T-cell (primary cell): ENCODE data around the gene EDIL3. TPM values are rescaled to one million over a fixed set of nuclear protein-coding genes. Genes with fewer than 3 reads are reported as not detected.

Experiments used
- ATAC-seq, 4 experiments: fragments of 200-7000 bp in 3 of 4; fragments of 150-1000 bp in 1 of 4; cut with Tn5 transposase; replicated peaks in 1 of 4; 1 replicate in 3 of 4; 2 replicates in 1 of 4; pipeline ENCODE4 v1.10.0; 2021; ENCODE audit warnings: moderate library complexity in 3 of 4, mild to moderate bottlenecking in 2 of 4, moderate number of reproducible peaks in 1 of 4
- CTCF ChIA-PET, 2 donors: fragments of 300-600 bp; sonication (Branson Sonifier 250); formaldehyde crosslinking; loops; one replicate each; lab custom pipeline; 2022; ENCODE audit warnings: antibody characterized with exemption in 2 of 2; lab: Charles Lee
- POLR2A ChIA-PET, 2 donors: fragments of 300-600 bp; sonication (Branson Sonifier 250); formaldehyde crosslinking; loops; one replicate each; lab custom pipeline; 2022; ENCODE audit warnings: antibody characterized with exemption in 2 of 2; lab: Charles Lee
- DNase-seq, 35 experiments: peaks; one replicate each; pipeline versions ENCODE4 v3.0.0 to v3.0.0-alpha.2; 2013 to 2023
- H3K27ac ChIP-seq: one replicate; pipeline ENCODE4 v1.5.1; 2013; ENCODE audit warnings: low read length
- H3K27me3 ChIP-seq, 2 experiments: replicated peaks in 1 of 2; 1 replicate in 1 of 2; 2 replicates in 1 of 2; pipeline versions ENCODE4 v1.6.1 to v1.7.0; 2013; ENCODE audit warnings: low read length in 1 of 2, mixed read lengths in 1 of 2; ENCODE audit not compliant: control insufficient read depth in 2 of 2, insufficient read depth in 2 of 2; ENCODE audit errors: extremely low read depth in 1 of 2
- H3K36me3 ChIP-seq, 2 donors: 1 replicate in 1 of 2; 2 replicates in 1 of 2; pipeline versions ENCODE4 v1.6.1 to v1.7.0; 2013; ENCODE audit warnings: low read length in 1 of 2; ENCODE audit not compliant: control insufficient read depth in 2 of 2, insufficient read depth in 1 of 2; ENCODE audit errors: extremely low read depth in 1 of 2
- H3K4me1 ChIP-seq, 2 experiments: 1 replicate in 1 of 2; 2 replicates in 1 of 2; pipeline versions ENCODE4 v1.6.1 to v1.7.0; 2013; ENCODE audit warnings: low read length in 2 of 2, mixed read lengths in 1 of 2; ENCODE audit not compliant: insufficient read depth in 2 of 2, control insufficient read depth in 1 of 2; ENCODE audit errors: extremely low read depth in 1 of 2
- H3K4me3 ChIP-seq, 2 donors: 1 replicate in 1 of 2; 2 replicates in 1 of 2; pipeline versions ENCODE4 v1.5.1 to v1.7.0; 2013; ENCODE audit warnings: mild to moderate bottlenecking in 2 of 2, low read length in 1 of 2, moderate library complexity in 1 of 2; ENCODE audit not compliant: control insufficient read depth in 1 of 2; ENCODE audit errors: extremely low read depth in 1 of 2
- H3K9me3 ChIP-seq: 2 replicates; pipeline ENCODE4 v1.7.0; 2013
- H3K27ac Mint-ChIP-seq, 2 donors: one replicate each; pipeline ENCODE4 v1.8.0; 2020 to 2021; ENCODE audit warnings: mild to moderate bottlenecking in 2 of 2, mixed read lengths in 2 of 2
- H3K27me3 Mint-ChIP-seq, 2 donors: one replicate each; pipeline ENCODE4 v1.8.0; 2021 to 2022; ENCODE audit warnings: mixed read lengths in 2 of 2
- H3K36me3 Mint-ChIP-seq: one replicate; pipeline ENCODE4 v1.8.0; 2021; ENCODE audit warnings: mixed read lengths
- H3K4me1 Mint-ChIP-seq, 3 donors: one replicate each; pipeline ENCODE4 v1.8.0; 2020 to 2022; ENCODE audit warnings: mixed read lengths in 3 of 3, mild to moderate bottlenecking in 1 of 3
- H3K4me3 Mint-ChIP-seq, 3 donors: one replicate each; pipeline ENCODE4 v1.8.0; 2020 to 2022; ENCODE audit warnings: mild to moderate bottlenecking in 3 of 3, mixed read lengths in 3 of 3, moderate library complexity in 3 of 3
- H3K9me3 Mint-ChIP-seq, 3 donors: one replicate each; pipeline ENCODE4 v1.8.0; 2020 to 2022; ENCODE audit warnings: mixed read lengths in 3 of 3
- WGBS: methylation state at CpG from one replicate; pipeline ENCODE4 v1.1.5; 2013; ENCODE audit warnings: missing lambda C conversion rate; ENCODE audit not compliant: insufficient coverage; 5-methylcytosine and 5-hydroxymethylcytosine counted together
- total RNA-seq, 35 experiments: library from RNA in 6 of 35; stranded (reverse) in 6 of 35; fragments of 120-200 nt in 1 of 35; gene quantifications; one replicate each; pipeline versions ENCODE4 v1.2.1 to v1.2.4 and lab custom pipeline; 2013 to 2026

EDIL3 gene
- total RNA-seq, 5 donors from 2014 or later (not counting 1 experiment from before 2014, with no cell fraction given) = 0.07 to 0.18 (median 0.16) TPM; not detected in 2

DNA sequence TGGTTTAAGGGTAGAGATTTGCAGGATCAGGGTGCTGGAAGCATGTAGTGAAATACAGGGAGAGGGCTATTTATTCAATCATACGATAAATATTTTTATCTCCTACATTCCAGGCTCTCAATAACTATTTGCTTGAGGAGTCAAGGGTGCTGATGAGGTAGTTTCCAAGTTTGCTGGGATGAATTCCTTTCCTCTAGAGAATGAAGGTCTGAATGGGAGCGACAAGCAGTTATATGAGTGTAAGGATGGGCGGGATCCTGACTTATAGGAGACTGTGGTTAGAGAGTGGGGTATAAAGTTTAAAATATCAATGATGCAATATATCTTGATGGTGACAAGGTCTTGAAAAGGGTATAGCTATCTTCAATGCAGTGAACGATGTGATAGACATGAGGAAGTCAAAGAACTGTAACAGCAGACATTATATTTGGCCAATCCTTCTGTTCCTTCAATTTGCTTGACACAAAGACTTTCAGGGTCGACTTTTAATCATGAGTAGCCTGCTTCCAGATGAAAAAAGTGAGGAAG lies 462.9 kb downstream of the EDIL3 start:
- Mint-ChIP-seq H3K9me3 (peaks cover 0 to 4% (median 0%) of the 10 kb centered on the region in 3 donors), H3K27ac (no peak overlapping the region), H3K4me1 (no peaks in the 10 kb centered on the region), H3K36me3 (no peaks in the 10 kb centered on the region), H3K27me3 (no peaks in the 10 kb centered on the region), H3K4me3 (no peak overlapping the region)
- no peak for DNase-seq
- Histone ChIP-seq H3K4me3 (no peak overlapping the region), H3K36me3 (no peaks in the 10 kb centered on the region), H3K27ac (no peak overlapping the region), H3K4me1 (no peaks in the 10 kb centered on the region), H3K27me3 (no peaks in the 10 kb centered on the region), H3K9me3 (no peaks in the 10 kb centered on the region)
- no CpG with 5 or more reads among the region's 5 CpGs for WGBS
- ChIA-PET CTCF (no interaction called here), POLR2A (no interaction called here)
- ATAC-seq = no peak

DNA sequence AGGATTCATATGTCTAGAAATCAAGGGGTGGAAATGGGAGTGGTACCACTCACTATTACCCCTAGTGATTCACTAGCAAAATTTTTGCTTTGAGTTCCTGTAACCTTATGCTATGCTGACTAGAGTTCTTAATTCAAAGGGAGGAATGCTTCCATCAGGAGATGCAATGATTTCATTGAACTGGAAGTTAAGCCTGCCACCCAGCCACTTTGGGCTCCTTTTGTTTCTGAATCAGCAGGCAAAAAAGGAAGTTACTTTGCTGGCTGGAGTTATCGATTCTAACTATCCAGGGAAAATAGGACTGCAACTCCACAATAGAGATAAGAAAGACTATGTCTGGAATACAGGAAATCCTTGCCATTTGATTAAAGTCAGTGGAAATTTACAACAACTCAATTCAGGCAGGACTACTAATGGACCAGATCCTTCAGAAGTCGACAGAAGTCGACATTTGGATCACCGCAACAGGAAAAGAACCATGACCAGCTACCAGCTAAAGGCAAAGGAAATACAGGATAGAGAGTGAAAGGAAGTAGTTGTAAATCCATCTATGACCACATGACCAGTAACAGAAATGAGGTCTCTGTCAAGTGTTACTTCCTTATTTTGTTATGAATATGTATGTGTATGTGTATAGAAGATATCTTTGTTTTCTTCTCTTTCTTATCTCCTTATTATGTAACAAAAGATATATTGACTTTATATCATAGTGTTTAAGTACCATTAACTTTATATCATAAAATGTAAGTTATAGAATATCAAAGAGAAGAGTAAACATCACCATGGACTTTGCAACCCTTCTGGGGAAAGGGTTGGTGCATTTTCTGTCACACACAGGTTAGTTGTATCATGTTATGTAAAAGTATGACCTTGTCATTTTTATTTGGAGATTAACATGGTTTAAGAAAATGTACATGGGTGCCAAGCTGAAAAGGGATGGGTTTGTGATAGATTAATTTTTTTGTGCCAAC lies 465.3 kb downstream of the EDIL3 start:
- Mint-ChIP-seq H3K9me3 (peaks cover 0 to 4% (median 0%) of the 10 kb centered on the region in 3 donors), H3K27me3 (no peaks in the 10 kb centered on the region)
- ATAC-seq = no peak

DNA sequence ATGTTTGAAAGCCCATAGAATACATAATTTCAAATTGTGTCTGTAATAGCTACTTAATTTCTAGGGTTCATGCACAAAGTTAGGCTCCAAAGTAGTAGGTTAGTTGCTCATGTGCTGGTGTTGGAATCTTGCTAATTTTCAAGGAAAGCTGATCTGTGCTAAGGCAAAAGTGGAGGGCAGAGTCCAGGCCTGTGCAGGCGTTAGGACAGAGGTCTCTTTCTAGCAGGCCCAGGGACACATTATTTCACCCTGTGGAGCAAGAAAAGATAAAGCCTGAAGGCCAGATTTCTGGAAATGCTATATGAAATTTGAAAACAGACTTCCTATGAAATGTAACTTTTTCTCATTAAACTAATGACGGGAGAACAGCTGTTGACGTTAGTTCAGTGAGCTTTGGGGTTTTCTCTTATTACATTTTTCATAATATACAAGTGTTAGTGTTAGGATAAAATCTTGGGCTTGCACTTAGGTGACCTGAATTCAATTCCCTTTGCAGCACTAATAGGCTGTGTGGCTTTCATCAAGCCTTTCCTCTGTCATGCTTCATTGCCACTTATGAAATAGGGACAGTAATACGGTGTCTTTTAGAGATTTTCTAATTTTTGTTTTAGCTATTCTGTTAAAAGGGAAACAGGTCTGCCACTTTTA lies 467.3 kb downstream of the EDIL3 start:
- Mint-ChIP-seq H3K4me3 (no peak overlapping the region), H3K4me1 (no peaks in the 10 kb centered on the region), H3K9me3 (no peaks in the 10 kb centered on the region), H3K27ac (no peak overlapping the region), H3K27me3 (no peaks in the 10 kb centered on the region), H3K36me3 (no peaks in the 10 kb centered on the region)
- WGBS = no CpG with 5 or more reads among the region's 4 CpGs
- Histone ChIP-seq H3K4me3 (no peak overlapping the region), H3K27ac (no peak overlapping the region), H3K9me3 (no peaks in the 10 kb centered on the region), H3K27me3 (no peaks in the 10 kb centered on the region), H3K36me3 (no peaks in the 10 kb centered on the region), H3K4me1 (no peaks in the 10 kb centered on the region)
- no peak for ATAC-seq
- ChIA-PET POLR2A (no interaction called here), CTCF (interaction anchor here in 1 of 2 donors (0.8 kb wide), 1 partner anchor 12 kb away, joined by 3 read pairs; no protein-coding TSS in a partner anchor)
- no peak for DNase-seq

More for the DNA sequence above, 465.3 kb downstream of the EDIL3 start:
- H3K36me3 ChIP-seq = no peaks in the 10 kb centered on the region
- no peaks in the 10 kb centered on the region for H3K4me1 ChIP-seq
- no peak overlapping the region for H3K27ac Mint-ChIP-seq
- no peak overlapping the region for H3K4me3 Mint-ChIP-seq
- POLR2A ChIA-PET = interaction anchor here in 1 of 2 donors (0.7 kb wide), 1 partner anchor 1148 kb away, joined by 3 read pairs; no protein-coding TSS in a partner anchor
- no peaks in the 10 kb centered on the region for H3K4me1 Mint-ChIP-seq
- WGBS = no CpG with 5 or more reads among the region's 4 CpGs
- no peaks in the 10 kb centered on the region for H3K9me3 ChIP-seq
- H3K27me3 ChIP-seq = no peaks in the 10 kb centered on the region
- DNase-seq = no peak
- H3K4me3 ChIP-seq = no peak overlapping the region
- no peaks in the 10 kb centered on the region for H3K36me3 Mint-ChIP-seq
- no peak overlapping the region for H3K27ac ChIP-seq
- CTCF ChIA-PET = no interaction called here

DNA sequence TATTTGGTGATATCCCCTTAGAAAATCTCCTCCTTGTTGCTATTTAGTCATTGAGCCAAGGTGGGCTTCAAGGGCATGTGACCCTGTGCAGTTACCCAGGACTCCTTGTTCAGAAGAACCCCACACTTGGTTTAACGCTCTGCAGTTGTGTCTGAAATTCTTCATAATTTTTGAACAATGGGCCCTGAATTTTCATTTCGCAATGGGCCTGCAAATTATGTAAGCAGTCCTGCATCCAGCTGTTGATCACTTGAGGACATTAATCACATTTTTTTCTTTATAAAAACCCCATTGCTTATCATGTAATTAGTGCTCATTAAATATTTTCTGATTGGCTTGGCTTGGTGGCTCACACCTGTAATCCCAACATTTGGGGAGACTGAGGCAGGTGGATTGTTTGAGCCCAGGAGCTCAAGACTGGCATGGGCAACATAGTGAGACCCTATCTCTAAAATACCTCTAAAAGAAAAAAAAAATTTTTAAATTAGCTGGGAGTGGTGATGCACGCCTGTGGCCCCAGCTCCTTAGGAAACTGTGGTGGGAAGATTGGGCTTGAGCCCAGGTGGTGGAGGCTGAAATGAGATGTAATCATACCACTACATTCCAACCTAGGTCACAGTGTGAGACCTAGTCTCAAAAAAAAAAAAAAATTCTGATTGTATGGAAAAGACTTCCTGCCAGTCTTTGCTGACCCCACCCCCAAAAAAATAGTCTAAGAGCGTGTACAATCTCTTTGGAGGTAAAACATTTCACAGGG lies 469.8 kb downstream of the EDIL3 start:
- Histone ChIP-seq H3K36me3 (no peaks in the 10 kb centered on the region), H3K27ac (no peak overlapping the region), H3K9me3 (no peaks in the 10 kb centered on the region), H3K4me1 (no peaks in the 10 kb centered on the region), H3K27me3 (no peaks in the 10 kb centered on the region), H3K4me3 (no peak overlapping the region)
- Mint-ChIP-seq H3K36me3 (no peaks in the 10 kb centered on the region), H3K27ac (no peak overlapping the region), H3K4me3 (no peak overlapping the region), H3K9me3 (no peaks in the 10 kb centered on the region), H3K4me1 (no peaks in the 10 kb centered on the region), H3K27me3 (no peaks in the 10 kb centered on the region)
- ChIA-PET POLR2A (no interaction called here), CTCF (no interaction called here)
- WGBS = 76% methylated on average over 2 of the region's 4 CpGs
- DNase-seq = no peak
- ATAC-seq = no peak

DNA sequence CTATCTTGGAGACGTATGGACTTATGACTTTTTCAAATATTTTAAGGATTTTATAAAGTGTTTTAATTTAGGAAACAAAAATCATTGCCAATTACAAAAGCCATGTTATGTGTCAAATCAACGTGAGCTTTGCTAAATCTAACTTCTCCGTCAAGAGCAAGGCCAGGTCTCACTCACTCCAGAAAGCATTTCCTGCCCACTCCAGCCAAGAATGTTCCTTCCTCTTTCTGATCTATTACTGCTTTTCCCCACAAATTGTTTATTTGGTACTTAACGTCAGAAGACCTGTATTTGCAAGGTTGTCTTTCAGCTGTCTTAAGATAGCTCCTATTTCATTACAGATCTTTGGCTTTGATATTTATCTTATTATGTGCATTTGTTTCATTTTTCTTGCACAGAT lies 470.5 kb downstream of the EDIL3 start:
- no peak overlapping the region for H3K27ac ChIP-seq
- ChIA-PET POLR2A (interaction anchor here in 1 of 2 donors (0.6 kb wide), 1 partner anchor 151 kb away, joined by 5 read pairs; no protein-coding TSS in a partner anchor), CTCF (interaction anchor here in 1 of 2 donors (0.6 kb wide), 1 partner anchor 175 kb away, joined by 3 read pairs; no protein-coding TSS in a partner anchor)
- DNase-seq (no peak), ATAC-seq (no peak)
- H3K27ac Mint-ChIP-seq = no peak overlapping the region
- no peaks in the 10 kb centered on the region for H3K4me1 ChIP-seq
- H3K9me3 Mint-ChIP-seq = no peaks in the 10 kb centered on the region
- H3K9me3 ChIP-seq = no peaks in the 10 kb centered on the region
- H3K36me3 ChIP-seq = no peaks in the 10 kb centered on the region
- H3K4me3 ChIP-seq = no peak overlapping the region
- H3K4me3 Mint-ChIP-seq = no peak overlapping the region
- no peaks in the 10 kb centered on the region for H3K27me3 ChIP-seq
- no peaks in the 10 kb centered on the region for H3K4me1 Mint-ChIP-seq
- WGBS = 14% methylated on average over 2 of the region's 4 CpGs
- H3K27me3 Mint-ChIP-seq = no peaks in the 10 kb centered on the region
- no peaks in the 10 kb centered on the region for H3K36me3 Mint-ChIP-seq

DNA sequence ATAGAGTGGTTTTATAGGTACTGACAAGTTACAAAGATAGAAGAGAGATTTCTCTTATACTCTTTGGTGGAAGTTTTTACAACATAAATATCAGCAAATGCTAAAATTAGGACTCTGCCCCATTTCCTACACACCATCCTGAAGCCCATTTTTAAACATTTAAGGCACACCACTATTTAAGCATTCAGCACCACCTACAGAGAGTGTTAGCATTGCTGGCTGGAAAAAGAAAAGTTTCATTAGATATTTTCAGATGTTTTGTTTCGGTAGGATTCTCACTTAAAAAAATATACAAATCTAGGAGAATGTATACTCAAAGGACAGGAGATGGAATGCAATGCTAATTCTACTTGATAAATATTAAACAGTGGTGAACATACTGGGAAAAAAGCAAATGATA lies 471.1 kb downstream of the EDIL3 start:
- CTCF ChIA-PET = no interaction called here
- Histone ChIP-seq H3K9me3 (no peaks in the 10 kb centered on the region), H3K27me3 (no peaks in the 10 kb centered on the region), H3K4me3 (no peak overlapping the region), H3K36me3 (no peaks in the 10 kb centered on the region), H3K27ac (no peak overlapping the region), H3K4me1 (no peaks in the 10 kb centered on the region)
- no peaks in the 10 kb centered on the region for H3K27me3 Mint-ChIP-seq
- no peak overlapping the region for H3K4me3 Mint-ChIP-seq
- no peak for DNase-seq
- no peaks in the 10 kb centered on the region for H3K9me3 Mint-ChIP-seq
- no peaks in the 10 kb centered on the region for H3K36me3 Mint-ChIP-seq
- no peak overlapping the region for H3K27ac Mint-ChIP-seq
- POLR2A ChIA-PET = no interaction called here
- no CpG with 5 or more reads among the region's 1 CpG for WGBS
- ATAC-seq = no peak
- H3K4me1 Mint-ChIP-seq = no peaks in the 10 kb centered on the region
